Fibroblast of villous mesenchyme (primary cell): Measurements from ENCODE around the gene ZNF581. TPM values are rescaled to one million over a fixed set of nuclear protein-coding genes. Genes with fewer than 3 reads are reported as not detected.

Source experiments
- DNase-seq: peaks from one replicate; pipeline ENCODE4 v3.0.0-alpha.2; 2010; ENCODE audit warnings: low read depth
- H3K4me3 ChIP-seq: 2 replicates; pipeline ENCODE4 v1.5.1; 2011; ENCODE audit warnings: low read depth, mild to moderate bottlenecking, low read length
- CTCF ChIP-seq: IDR thresholded peaks from 2 replicates; pipeline ENCODE4 v1.5.1; 2012; ENCODE audit warnings: low read depth, mild to moderate bottlenecking, low read length; ENCODE audit not compliant: insufficient read depth
- total RNA-seq: library from RNA; depleted of rRNA; stranded (reverse); fragments of >200 nt; gene quantifications from 2 replicates; pipeline ENCODE4 v1.2.3, GENCODE V29; 2012

The ZNF581 gene
- total RNA-seq, result 11.0 and 13.0 TPM in 2 replicates

GRCh38 chr19:55643003-55643886, at the start of gene ZNF581:
Gene ZNF581 (plus strand): TSS chr19:55643649. CDS start chr19:55644572, 923 bp downstream.
- TF ChIP-seq CTCF, result no peak
- H3K4me3 ChIP-seq, result peak within 1 kb of the TSS; percentile 72
- peak; percentile 79 for DNase-seq

GRCh38 chr19:55594996-55595545, 48.4 kb upstream of the ZNF581 start:
- no peak for DNase-seq
- no peak overlapping the region for H3K4me3 ChIP-seq
- no peak for TF ChIP-seq CTCF

- no peak overlapping the region for H3K4me3 ChIP-seq
- no peak for DNase-seq
- no peak for TF ChIP-seq CTCF
Measured at GRCh38 chr19:55596304-55596703, 47.1 kb upstream of the ZNF581 start.

GRCh38 chr19:55597501-55597921, 45.9 kb upstream of the ZNF581 start:
- DNase-seq, result no peak
- H3K4me3 ChIP-seq, result no peak overlapping the region
- TF ChIP-seq CTCF, result no peak

GRCh38 chr19:55598034-55598433, 45.4 kb upstream of the ZNF581 start:
- no peak for TF ChIP-seq CTCF
- H3K4me3 ChIP-seq, result no peak overlapping the region
- DNase-seq, result no peak

GRCh38 chr19:55598719-55599467, 44.6 kb upstream of the ZNF581 start:
- DNase-seq, result peak; percentile 98
- TF ChIP-seq CTCF, result no peak
- H3K4me3 ChIP-seq, result peak overlapping the region; percentile 93
